HG03064 (cell line): ENCODE data around the gene SIPA1.

Experiments
- ATAC-seq: cut with Tn5 transposase; IDR thresholded peaks from one replicate; pipeline ENCODE4 v1.9.1; 2021; ENCODE audit warnings: low read depth; ENCODE audit not compliant: unreplicated experiment

Gene SIPA1

GRCh38 chr11:65695459-65696241, 57.7 kb downstream of the SIPA1 start:
- no peak for ATAC-seq

GRCh38 chr11:65696802-65697552, 59.1 kb downstream of the SIPA1 start:
- no peak for ATAC-seq

- no peak for ATAC-seq
These were observed 60.3 kb downstream of the SIPA1 start for GRCh38 chr11:65698205-65698604.

DNA sequence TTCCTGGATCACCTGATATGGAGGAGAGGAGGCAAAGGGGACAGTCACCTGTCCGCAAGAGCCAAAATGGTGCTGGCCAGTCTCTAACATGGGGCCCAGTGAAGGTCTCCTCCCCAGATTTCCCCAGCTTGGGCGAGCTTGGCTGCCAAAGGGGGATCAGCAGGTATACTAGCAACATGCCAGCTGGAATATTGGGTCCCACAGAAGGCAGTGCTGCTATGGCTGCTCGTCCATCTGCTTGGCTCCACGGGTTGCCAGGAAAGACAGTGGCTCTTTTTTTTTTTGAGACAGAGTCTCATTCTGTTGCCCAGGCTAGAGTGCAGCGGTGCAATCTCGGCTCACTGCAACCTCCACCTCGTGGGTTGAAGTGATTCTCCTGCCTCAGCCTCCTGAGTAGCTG, 61.4 kb downstream of the SIPA1 start:
- ATAC-seq: no peak

DNA sequence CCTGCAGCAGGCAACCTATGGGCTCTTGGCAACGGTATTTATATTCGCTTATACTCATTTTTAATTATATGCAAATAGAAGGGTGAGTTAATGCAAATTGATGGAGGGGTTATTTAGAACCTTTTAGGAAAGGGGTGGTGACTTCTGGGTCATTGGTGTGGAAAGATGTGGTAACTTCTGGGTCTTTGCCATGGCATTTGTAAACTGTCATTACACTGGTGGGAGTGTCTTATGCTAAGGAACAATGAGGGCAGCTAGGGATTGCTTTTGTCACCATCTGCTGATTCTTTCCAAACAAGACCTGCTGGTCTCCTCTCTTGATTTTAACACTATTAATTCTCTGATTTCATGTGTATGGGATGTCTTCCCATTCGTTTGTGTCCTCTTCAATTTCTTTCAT, 62.5 kb downstream of the SIPA1 start:
- ATAC-seq: no peak
